ENCODE results near the gene ACAD10. TPM values are rescaled to one million over a fixed set of nuclear protein-coding genes. Genes with fewer than 3 reads are reported as not detected.
"Not testable (repeated sequence)": the region's sequence is repeated elsewhere in the genome, so short reads cannot be mapped to it uniquely, and the experiment has no call there.

Gene ACAD10
- total RNA-seq, 1 experiment from 2014 or later, result 7.7 TPM

DNA sequence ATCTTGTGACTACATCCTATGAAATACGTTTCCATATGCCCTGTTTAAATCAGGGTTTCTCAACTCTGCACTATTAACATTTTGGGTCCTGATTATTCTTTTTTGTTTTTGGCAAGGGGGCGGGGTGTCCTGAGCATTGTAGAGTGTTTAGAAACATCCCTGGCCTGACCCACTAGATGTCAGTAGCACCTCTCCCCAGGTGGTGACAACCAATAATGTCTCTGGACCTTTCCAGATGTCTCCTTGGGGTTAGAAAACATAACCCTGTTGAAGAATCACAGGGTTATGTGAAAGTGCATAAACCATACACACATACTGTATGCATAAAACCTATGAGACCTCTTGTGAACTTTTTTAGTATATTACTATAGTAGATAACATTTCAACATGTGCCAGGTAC, 1.4 kb downstream of the ACAD10 start:
- DNase-seq (ENCODE audit: low read depth), result no peak

DNA sequence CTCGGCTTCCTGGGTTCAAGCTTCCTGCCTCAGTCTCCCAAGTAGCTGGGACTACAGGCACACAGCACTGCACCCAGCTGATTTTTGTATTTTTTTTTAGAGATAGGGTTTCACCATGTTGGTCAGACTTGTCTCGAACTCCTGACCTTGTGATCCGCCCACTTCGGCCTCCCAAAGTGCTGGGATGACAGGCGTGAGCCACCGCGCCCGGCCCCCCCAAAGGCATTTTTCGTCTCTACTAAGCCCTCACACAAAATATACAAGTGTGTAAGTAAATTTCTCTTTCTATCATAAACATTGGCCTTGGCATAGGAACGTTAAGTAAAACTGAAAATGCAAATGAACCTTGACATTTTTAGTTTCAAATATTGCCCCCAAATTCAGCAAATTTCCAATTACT, 2.1 kb downstream of the ACAD10 start:
- no peak for DNase-seq (ENCODE audit: low read depth)

DNA sequence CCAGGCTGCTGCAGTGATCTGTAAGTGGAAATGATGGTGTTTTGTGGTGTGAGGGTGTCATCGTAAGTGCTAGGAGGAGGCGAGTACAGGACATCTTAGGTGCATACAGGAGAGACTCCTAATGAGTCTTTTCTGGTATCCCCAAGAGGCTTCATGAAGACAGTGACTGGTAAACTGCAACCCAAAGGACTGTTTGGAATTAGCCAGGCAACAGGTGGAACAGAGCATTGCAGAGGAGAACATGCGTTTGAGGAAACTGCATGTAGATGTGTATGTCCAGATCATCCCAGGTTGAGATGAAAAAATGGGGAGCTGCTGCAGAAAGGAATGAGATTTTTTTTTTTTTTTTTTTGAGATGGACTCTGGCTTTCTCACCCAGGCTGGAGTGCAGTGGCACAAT, 5.4 kb downstream of the ACAD10 start:
- no peak for DNase-seq (ENCODE audit: low read depth)

DNA sequence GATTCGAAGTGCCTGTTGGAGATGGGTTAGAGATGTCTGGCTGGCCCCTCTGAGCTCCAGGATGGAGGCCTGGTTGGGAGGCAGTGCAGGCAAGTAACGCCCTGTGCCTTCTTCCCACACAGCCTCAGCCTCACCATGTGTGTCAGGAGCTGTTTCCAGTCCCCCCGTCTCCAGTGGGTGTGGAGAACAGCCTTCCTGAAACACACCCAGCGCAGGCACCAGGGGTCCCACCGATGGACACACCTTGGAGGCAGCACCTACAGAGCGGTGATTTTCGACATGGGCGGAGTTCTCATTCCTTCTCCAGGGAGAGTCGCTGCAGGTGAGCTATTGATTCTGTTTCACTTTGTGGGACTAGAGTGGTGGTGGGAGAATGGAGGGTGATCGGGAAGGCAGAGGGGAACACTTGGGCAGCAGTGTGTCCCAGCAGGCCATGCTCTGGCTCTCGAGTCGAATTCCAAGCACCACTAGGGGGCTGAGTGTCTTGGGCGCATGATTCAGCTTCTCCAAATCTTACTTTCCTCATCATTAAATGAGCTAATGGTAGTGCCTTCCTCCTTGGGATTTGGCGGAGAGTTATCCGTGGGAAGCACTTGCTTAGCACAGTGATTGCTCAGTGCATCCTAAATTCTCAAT, 6.8 kb downstream of the ACAD10 start:
- DNase-seq (ENCODE audit: low read depth), result peak; percentile 7

GRCh38 chr12:111693818-111694217, 8.0 kb downstream of the ACAD10 start:
- DNase-seq (ENCODE audit: low read depth), result no peak

DNA sequence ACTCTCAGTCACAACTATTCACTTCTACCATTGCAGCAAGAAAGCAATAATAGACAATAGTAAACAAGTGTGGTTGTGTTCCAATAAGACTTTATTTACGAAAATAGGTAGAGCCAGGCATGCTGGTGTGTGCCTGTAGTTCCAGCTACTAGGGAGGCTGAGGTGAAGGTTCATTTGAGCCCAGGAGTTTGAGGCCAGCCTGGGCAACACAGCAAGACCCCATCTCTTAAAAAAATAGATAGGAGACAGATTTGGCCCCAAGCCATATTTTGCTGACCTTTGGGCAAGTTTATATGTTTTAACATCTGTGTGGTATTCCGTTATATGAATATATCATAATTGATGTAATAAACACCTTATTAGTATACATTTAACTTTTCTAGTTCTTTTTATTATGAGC, 14.1 kb downstream of the ACAD10 start:
- DNase-seq (ENCODE audit: low read depth), result no peak

- no peak for DNase-seq (ENCODE audit: low read depth)
Measured at GRCh38 chr12:111705672-111706071, 19.8 kb downstream of the ACAD10 start.

DNA sequence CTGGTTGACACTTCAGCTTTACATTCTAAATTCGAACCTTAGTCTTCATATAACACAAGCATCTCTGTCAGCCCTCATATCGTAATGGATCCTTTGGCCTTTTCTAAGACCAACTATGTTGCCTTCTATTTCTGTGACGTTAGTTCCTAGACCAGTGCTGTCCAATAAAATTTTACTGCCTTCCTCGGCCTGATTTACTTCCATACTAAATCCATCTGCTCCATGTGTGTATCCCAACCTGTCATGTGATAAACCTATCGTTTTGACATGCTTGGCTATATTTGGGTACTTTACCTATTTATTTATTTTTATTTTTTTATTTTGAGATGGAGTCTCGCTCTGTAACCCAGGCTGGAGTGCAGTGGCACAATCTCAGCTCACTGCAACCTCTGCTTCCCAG, 20.3 kb downstream of the ACAD10 start:
- no peak for DNase-seq (ENCODE audit: low read depth)

DNA sequence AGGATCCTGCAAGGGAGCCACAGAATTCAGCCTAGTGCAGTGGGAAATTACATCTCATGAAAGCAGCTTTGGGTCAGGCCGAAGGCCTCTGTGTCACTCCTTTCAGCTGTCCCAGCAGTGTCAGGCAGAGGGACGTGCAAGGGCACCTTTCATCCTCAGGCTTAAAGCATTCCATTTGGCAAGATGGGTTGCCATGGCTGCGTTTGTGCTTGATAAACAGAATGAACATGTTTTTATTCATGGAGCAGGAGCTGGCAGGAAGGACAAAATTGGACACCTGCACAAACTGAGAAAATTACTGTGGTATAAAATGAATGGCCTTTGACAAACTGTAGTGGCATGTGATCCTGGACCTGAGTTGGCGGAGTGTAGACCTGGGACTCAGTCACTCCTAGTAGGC, 29.4 kb downstream of the ACAD10 start:
- no peak for DNase-seq (ENCODE audit: low read depth)

DNA sequence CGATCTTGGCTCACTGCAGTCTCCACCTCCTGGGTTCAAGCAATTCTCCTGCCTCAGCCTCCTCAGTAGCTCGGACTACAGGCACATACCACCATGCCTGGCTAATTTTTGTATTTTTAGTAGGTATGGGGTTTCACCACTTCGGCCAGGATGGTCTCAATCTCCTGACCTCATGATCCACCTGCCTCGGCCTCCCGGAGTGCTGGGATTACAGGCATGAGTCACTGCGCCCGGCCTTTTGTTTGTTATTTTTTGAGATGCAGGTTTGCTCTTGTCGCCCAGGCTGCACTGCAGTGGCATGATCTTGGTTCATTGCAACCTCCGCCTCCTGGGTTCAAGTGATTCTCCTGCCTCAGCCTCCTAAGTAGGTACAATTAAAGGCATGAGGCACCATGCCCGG, 33.5 kb downstream of the ACAD10 start:
- DNase-seq (ENCODE audit: low read depth), result not testable (repeated sequence)

DNA sequence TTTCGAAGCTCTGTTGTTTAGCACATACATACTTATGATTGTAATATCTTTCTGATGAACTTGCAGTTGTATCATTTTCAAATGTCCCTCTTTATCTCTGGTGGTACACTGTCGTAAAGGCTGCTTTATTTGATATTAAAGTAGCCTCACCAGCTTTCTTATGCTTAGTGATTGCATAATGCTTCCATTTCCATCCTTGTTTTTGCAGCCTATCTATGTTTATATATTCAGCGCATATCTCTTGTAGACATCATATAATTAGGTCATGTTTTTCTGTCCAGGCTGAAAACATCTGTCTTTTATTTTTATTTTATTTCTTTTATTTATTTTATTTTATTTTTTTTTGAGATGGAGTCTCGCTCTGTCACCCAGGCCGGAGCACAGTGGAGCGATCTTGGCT, 34.6 kb downstream of the ACAD10 start:
- no peak for DNase-seq (ENCODE audit: low read depth)

DNA sequence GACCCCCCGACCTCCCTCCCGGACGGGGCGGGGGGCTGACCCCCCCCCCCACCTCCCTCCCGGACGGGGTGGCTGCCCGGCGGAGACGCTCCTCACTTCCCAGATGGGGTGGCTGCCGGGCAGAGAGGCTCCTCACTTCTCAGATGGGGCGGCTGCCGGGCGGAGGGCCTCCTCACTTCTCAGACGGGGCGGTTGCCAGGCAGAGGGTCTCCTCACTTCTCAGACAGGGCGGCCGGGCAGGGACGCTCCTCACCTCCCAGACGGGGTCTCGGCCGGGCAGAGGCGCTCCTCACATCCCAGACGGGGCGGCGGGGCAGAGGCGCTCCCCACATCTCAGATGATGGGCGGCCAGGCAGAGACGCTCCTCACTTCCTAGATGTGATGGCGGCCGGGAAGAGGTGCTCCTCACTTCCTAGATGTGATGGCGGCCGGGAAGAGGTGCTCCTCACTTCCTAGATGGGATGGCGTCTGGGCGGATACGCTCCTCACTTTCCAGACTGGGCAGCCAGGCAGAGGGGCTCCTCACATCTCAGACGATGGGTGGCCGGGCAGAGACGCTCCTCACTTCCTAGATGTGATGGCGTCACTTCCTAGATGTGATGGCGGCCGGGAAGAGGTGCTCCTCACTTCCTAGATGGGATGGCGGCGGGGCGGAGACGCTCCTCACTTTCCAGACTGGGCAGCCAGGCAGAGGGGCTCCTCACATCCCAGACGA, 38.0 kb downstream of the ACAD10 start:
- not testable (repeated sequence) for DNase-seq (ENCODE audit: low read depth)

GRCh38 chr12:111728795-111729194, 42.9 kb downstream of the ACAD10 start:
- no peak for DNase-seq (ENCODE audit: low read depth)

DNA sequence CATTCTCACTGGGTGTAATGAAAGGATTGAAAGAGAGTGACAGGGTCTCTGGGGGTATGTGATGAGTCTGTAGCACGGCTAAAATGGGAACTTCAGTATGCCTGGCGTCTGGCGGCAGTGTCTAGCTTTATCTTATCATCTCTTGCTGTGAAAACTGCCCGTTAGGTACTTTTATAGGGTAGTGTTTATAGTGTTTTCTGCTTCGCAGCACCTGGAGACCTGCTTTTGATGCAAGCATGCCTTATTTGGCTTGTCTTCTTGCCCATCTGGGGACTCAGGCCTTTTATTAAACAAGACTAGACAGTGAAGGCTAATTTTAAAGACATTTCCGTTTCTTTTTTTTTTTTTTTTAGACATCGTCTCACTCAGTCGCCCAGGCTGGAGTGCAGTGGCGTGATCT, 44.6 kb downstream of the ACAD10 start:
- DNase-seq (ENCODE audit: low read depth), result no peak

GRCh38 chr12:111732786-111733185, 46.9 kb downstream of the ACAD10 start:
- no peak for DNase-seq (ENCODE audit: low read depth)

- no peak for DNase-seq (ENCODE audit: low read depth)
Measured at GRCh38 chr12:111733340-111733915, 47.6 kb downstream of the ACAD10 start.

GRCh38 chr12:111739524-111739923, 53.7 kb downstream of the ACAD10 start:
- not testable (repeated sequence) for DNase-seq (ENCODE audit: low read depth)

DNA sequence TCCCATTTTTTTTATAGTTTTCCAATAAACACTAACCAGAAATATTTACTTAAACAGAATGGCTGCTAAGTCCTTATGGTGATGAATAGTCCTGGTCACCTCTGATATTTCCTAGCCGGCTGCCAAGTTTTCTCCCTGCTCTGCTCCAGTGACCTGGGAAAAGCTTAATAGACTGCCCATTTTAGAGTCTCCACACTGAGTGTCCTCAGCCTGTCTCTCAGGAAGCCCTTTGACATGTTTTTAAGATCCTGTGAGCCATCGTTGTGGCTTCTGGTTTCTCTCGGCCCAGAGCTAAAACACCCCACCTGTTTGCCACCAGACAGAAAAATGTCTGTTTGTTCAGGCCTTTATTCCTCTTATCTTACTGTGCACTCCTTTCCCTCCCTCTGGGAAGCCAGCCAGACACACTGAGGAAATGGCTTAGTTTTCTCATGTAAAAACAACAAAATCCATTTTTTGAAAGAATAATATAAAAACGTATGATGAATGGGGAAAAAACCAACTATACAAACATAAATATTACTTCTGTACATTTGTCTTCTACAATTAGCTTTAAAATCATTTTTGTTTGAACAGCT, 55.5 kb downstream of the ACAD10 start:
- no peak for DNase-seq (ENCODE audit: low read depth)

DNA sequence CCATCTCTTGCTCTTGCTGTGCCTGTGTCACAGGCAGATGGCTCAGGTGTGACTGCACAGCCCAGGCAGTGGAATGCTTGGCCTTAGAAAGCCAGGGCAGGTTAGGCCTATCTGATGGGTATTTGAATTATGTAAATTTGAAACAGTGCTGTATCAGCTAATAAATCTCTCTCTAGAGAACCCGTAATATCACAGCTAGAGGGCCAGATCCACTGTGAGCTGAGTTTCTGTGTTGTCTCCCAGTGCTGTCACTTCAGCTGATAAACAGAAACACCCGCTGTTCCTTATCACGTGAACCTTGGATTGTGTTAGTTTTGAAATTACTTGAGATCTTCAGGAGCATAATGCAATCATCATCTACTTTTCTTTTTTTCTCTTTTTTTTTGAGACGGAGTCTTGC, 59.4 kb downstream of the ACAD10 start:
- no peak for DNase-seq (ENCODE audit: low read depth)

GRCh38 chr12:111747333-111747732, 61.5 kb downstream of the ACAD10 start:
- DNase-seq (ENCODE audit: low read depth), result no peak

- no peak for DNase-seq (ENCODE audit: low read depth)
Measured at GRCh38 chr12:111748151-111748672, 62.4 kb downstream of the ACAD10 start.

- no peak for DNase-seq (ENCODE audit: low read depth)
Measured at GRCh38 chr12:111748867-111749266, 63.0 kb downstream of the ACAD10 start.

DNA sequence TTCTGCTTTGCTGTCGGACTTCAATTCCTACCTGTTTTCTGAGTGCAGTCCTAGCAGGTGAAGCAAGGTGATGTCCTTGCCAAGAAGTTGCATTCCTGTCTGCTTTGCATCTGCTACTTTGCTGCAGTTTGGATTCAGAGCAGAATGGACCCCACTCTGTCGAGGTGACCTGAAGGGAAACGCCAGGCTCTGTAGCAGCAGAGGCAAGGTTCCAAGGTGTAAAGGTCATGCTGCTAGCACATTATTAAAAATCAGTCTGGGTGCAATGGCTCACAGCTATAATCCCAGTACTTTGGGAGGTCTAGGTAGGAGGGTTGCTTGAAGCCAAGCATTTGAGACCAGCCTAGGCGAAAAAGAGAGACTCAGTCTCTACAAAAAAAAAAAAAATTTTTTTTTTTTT, 63.5 kb downstream of the ACAD10 start:
- DNase-seq (ENCODE audit: low read depth), result no peak

All from Daoy (cell line).